GM18526 (cell line): ENCODE measurements around the gene DENND2C.

Experiments used
- POLR2A ChIP-seq: IDR thresholded peaks from 3 replicates; pipeline ENCODE4 v1.6.1; 2011; ENCODE audit not compliant: insufficient read length; ENCODE audit errors: extremely low read depth

Gene DENND2C

GRCh38 chr1:114691061-114691460 lies 21.2 kb upstream of the DENND2C start:
- TF ChIP-seq POLR2A, result no peak

- TF ChIP-seq POLR2A, result no peak
Measured at GRCh38 chr1:114690148-114690547, 20.3 kb upstream of the DENND2C start.

- no peak for TF ChIP-seq POLR2A
Measured at GRCh38 chr1:114688526-114688925, 18.7 kb upstream of the DENND2C start.

GRCh38 chr1:114685851-114686250 lies 16.0 kb upstream of the DENND2C start:
- TF ChIP-seq POLR2A, result no peak

- TF ChIP-seq POLR2A, result no peak
Measured at GRCh38 chr1:114677691-114678090, 7.8 kb upstream of the DENND2C start.

GRCh38 chr1:114676115-114676514 lies 6.3 kb upstream of the DENND2C start:
- no peak for TF ChIP-seq POLR2A

GRCh38 chr1:114671939-114672275 lies 2.1 kb upstream of the DENND2C start:
- no peak for TF ChIP-seq POLR2A

- no peak for TF ChIP-seq POLR2A
Measured at GRCh38 chr1:114671011-114671938, 1.4 kb upstream of the DENND2C start.

- no peak for TF ChIP-seq POLR2A
Measured at GRCh38 chr1:114670083-114671010, 498 bp upstream of the DENND2C start.

GRCh38 chr1:114668784-114669561 lies 876 bp downstream of the DENND2C start:
- TF ChIP-seq POLR2A, result no peak

GRCh38 chr1:114668373-114668772 lies 1.5 kb downstream of the DENND2C start:
- no peak for TF ChIP-seq POLR2A

- TF ChIP-seq POLR2A, result no peak
Measured at GRCh38 chr1:114666954-114667353, 2.9 kb downstream of the DENND2C start.

- TF ChIP-seq POLR2A, result no peak
Measured at GRCh38 chr1:114660238-114660637, 9.6 kb downstream of the DENND2C start.

- no peak for TF ChIP-seq POLR2A
Measured at GRCh38 chr1:114651893-114652292, 18.0 kb downstream of the DENND2C start.

GRCh38 chr1:114648503-114648902 lies 21.3 kb downstream of the DENND2C start:
- no peak for TF ChIP-seq POLR2A
